Natural killer cell (primary cell): ENCODE data around the gene NPAS3. TPM values are rescaled to one million over a fixed set of nuclear protein-coding genes. Genes with fewer than 3 reads are reported as not detected.

ENCODE experiments used
- ATAC-seq, 3 donors: fragments of 150-1000 bp in 2 of 3; fragments of 200-7000 bp in 1 of 3; cut with Tn5 transposase; 1 replicate in 1 of 3; 2 replicates in 2 of 3; pipeline ENCODE4 v1.10.0; 2021; ENCODE audit warnings: mild to moderate bottlenecking in 2 of 3, moderate library complexity in 2 of 3
- DNase-seq, 2 donors: peaks; one replicate each; pipeline versions ENCODE4 v3.0.0 to v3.0.0-alpha.2; 2013 to 2021; ENCODE audit warnings: mixed read lengths in 1 of 2
- H3K27ac ChIP-seq: one replicate; pipeline ENCODE4 v1.5.1; 2013; ENCODE audit warnings: mild to moderate bottlenecking, low read length
- H3K27me3 ChIP-seq: one replicate; pipeline ENCODE4 v1.6.1; 2013; ENCODE audit warnings: low read length; ENCODE audit not compliant: control insufficient read depth, insufficient read depth
- H3K36me3 ChIP-seq: one replicate; pipeline ENCODE4 v1.6.1; 2013; ENCODE audit warnings: low read length; ENCODE audit not compliant: control insufficient read depth, insufficient read depth
- H3K4me1 ChIP-seq: one replicate; pipeline ENCODE4 v1.6.1; 2013; ENCODE audit warnings: low read length; ENCODE audit not compliant: control insufficient read depth, insufficient read depth
- H3K4me3 ChIP-seq: one replicate; pipeline ENCODE4 v1.5.1; 2013; ENCODE audit warnings: low read length
- H3K9me3 ChIP-seq: one replicate; pipeline ENCODE4 v1.6.1; 2013; ENCODE audit warnings: low read length; ENCODE audit not compliant: control insufficient read depth, insufficient read depth
- H3K27ac Mint-ChIP-seq, 2 donors: one replicate each; pipeline ENCODE4 v1.8.0; 2022; ENCODE audit warnings: mild to moderate bottlenecking in 2 of 2, mixed read lengths in 2 of 2, moderate library complexity in 1 of 2
- H3K27me3 Mint-ChIP-seq, 2 donors: one replicate each; pipeline ENCODE4 v1.8.0; 2022; ENCODE audit warnings: low read depth in 2 of 2, mixed read lengths in 2 of 2
- H3K36me3 Mint-ChIP-seq: one replicate; pipeline ENCODE4 v1.8.0; 2022; ENCODE audit warnings: mixed read lengths
- H3K4me1 Mint-ChIP-seq, 2 donors: one replicate each; pipeline ENCODE4 v1.8.0; 2022; ENCODE audit warnings: mixed read lengths in 2 of 2
- H3K4me3 Mint-ChIP-seq: one replicate; pipeline ENCODE4 v1.8.0; 2022; ENCODE audit warnings: mild to moderate bottlenecking, moderate library complexity, mixed read lengths
- H3K9me3 Mint-ChIP-seq, 2 donors: one replicate each; pipeline ENCODE4 v1.8.0; 2022; ENCODE audit warnings: mixed read lengths in 2 of 2
- WGBS: methylation state at CpG from one replicate; pipeline ENCODE4 v1.1.7; 2013; ENCODE audit warnings: missing lambda C conversion rate; ENCODE audit not compliant: insufficient coverage; 5-methylcytosine and 5-hydroxymethylcytosine counted together
- intact Hi-C: fragments of 100-400 bp; cut with micrococcal nuclease; formaldehyde crosslinking; loops from one replicate; pipeline ENCODE4 v1.14.2; 2022
- total RNA-seq, 4 donors: library from RNA; stranded (reverse); fragments of 120-200 nt in 1 of 4; gene quantifications; one replicate each; pipeline versions ENCODE4 v1.2.3 to v1.2.4, GENCODE V29; 2013 to 2022
- TF ChIP-seq, protein P1 (sequence below): fragments of 200-600 bp; IDR thresholded peaks from one replicate; pipeline ENCODE4 v1.8.0; 2022; ENCODE audit warnings: antibody characterized with exemption

NPAS3 gene
- total RNA-seq, 3 donors from 2014 or later (not counting 1 experiment from before 2014, with no cell fraction given) = not detected

DNA sequence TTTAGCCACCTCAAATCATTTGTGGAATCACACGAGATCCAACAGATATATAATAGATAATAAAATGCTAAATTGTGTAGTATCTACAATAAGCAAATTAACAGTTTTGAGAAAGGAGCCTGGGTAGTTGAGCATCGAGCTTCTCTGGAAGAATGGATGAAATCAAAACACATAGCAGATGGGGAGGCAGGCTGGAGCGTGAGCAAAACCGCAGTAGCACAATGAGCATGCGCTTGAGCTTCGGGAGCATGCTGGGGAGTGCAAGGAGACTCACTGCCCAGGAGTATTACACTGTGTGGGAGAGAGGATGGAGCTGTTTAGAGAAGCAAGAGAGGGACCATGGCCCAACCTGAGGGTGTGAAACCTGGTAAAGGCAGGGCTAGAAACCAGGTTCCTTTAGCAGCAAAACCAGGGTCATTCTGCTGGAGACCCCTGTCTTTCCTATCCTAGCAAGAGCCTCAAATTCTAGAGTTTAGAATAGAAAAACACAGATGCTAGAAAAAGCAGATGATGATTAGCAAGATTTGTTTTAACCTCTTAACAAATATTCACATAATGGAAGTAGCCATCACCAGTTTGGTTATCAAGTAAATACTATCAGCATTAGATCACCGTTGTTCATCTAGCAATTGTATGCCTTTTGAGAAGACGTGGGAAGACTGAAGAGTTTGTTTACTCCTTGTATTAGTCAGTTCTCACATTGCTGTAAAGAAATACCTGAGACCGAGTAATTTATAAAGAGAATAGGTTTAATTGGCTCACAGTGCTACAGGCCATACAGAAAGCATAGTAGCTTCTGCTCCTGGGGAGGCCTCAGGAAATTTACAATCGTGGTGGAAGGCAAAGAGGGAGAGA is 527.4 kb downstream of the NPAS3 start:
- H3K4me3 Mint-ChIP-seq = no peak overlapping the region
- H3K36me3 Mint-ChIP-seq = no peaks in the 10 kb centered on the region
- Histone ChIP-seq H3K27ac (no peak overlapping the region), H3K4me1 (no peaks in the 10 kb centered on the region), H3K4me3 (no peak overlapping the region), H3K9me3 (no peaks in the 10 kb centered on the region), H3K36me3 (no peaks in the 10 kb centered on the region), H3K27me3 (no peaks in the 10 kb centered on the region)
- no peak for DNase-seq
- no peaks in the 10 kb centered on the region for H3K4me1 Mint-ChIP-seq
- WGBS = 83% methylated on average over 9 of the region's 10 CpGs
- H3K27me3 Mint-ChIP-seq = no peaks in the 10 kb centered on the region
- no peak overlapping the region for H3K27ac Mint-ChIP-seq
- no peak for ATAC-seq
- TF ChIP-seq, protein P1, sequence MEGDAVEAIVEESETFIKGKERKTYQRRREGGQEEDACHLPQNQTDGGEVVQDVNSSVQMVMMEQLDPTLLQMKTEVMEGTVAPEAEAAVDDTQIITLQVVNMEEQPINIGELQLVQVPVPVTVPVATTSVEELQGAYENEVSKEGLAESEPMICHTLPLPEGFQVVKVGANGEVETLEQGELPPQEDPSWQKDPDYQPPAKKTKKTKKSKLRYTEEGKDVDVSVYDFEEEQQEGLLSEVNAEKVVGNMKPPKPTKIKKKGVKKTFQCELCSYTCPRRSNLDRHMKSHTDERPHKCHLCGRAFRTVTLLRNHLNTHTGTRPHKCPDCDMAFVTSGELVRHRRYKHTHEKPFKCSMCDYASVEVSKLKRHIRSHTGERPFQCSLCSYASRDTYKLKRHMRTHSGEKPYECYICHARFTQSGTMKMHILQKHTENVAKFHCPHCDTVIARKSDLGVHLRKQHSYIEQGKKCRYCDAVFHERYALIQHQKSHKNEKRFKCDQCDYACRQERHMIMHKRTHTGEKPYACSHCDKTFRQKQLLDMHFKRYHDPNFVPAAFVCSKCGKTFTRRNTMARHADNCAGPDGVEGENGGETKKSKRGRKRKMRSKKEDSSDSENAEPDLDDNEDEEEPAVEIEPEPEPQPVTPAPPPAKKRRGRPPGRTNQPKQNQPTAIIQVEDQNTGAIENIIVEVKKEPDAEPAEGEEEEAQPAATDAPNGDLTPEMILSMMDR = no peak
- peaks cover 0 to 2% of the 10 kb centered on the region in 2 donors for H3K9me3 Mint-ChIP-seq
- intact Hi-C loops = no loop called here

- no peak for DNase-seq
These were observed 529.3 kb downstream of the NPAS3 start for GRCh38 chr14:33467971-33468370.

DNA sequence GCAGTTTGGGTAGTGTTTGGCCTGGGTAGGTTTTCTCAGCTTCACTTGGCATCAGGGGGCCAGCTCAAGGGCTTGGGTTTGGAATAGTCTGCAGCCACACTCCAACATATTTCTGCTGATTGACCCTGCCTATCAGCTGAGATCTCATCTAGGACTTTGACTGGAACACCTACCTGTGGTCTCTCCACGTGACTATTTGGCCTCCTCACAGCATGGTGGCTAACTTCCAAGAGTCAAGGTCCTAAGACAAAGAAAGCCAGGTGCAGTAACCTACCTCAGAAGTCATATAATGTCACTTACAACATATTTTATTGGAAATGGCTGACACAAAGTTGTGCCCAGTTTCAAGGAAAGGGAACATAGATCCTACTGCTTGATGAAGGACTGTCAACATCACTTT is 531.2 kb downstream of the NPAS3 start:
- no peaks in the 10 kb centered on the region for H3K36me3 ChIP-seq
- intact Hi-C loops = no loop called here
- no peaks in the 10 kb centered on the region for H3K27me3 ChIP-seq
- no peaks in the 10 kb centered on the region for H3K9me3 ChIP-seq
- Mint-ChIP-seq H3K4me3 (no peak overlapping the region), H3K27me3 (no peaks in the 10 kb centered on the region), H3K4me1 (no peaks in the 10 kb centered on the region), H3K9me3 (peaks cover 0 to 2% of the 10 kb centered on the region in 2 donors), H3K27ac (no peak overlapping the region), H3K36me3 (no peaks in the 10 kb centered on the region)
- H3K4me3 ChIP-seq = no peak overlapping the region
- WGBS = 62% methylated on average over 1 of the region's 1 CpG
- TF ChIP-seq, protein P1 = no peak
- H3K27ac ChIP-seq = no peak overlapping the region
- no peak for ATAC-seq
- H3K4me1 ChIP-seq = no peaks in the 10 kb centered on the region
- DNase-seq = no peak

More at GRCh38 chr14:33467971-33468370, 529.3 kb downstream of the NPAS3 start:
- intact Hi-C loops = no loop called here
- Mint-ChIP-seq H3K36me3 (no peaks in the 10 kb centered on the region), H3K27me3 (no peaks in the 10 kb centered on the region), H3K27ac (no peak overlapping the region), H3K4me1 (no peaks in the 10 kb centered on the region), H3K4me3 (no peak overlapping the region), H3K9me3 (peaks cover 0 to 2% of the 10 kb centered on the region in 2 donors)
- Histone ChIP-seq H3K36me3 (no peaks in the 10 kb centered on the region), H3K27ac (no peak overlapping the region), H3K4me1 (no peaks in the 10 kb centered on the region), H3K4me3 (no peak overlapping the region), H3K27me3 (no peaks in the 10 kb centered on the region), H3K9me3 (no peaks in the 10 kb centered on the region)
- ATAC-seq = no peak
- 81% methylated on average over 4 of the region's 4 CpGs for WGBS
- TF ChIP-seq, protein P1 = no peak
